HG03103 (cell line): ENCODE measurements around the gene ZSWIM8.
A peak's percentile ranks its signal among the peaks of the same experiment; 100 is the strongest.
"Not testable (repeated sequence)": the region's sequence is repeated elsewhere in the genome, so short reads cannot be mapped to it uniquely, and the experiment has no call there.

Experiments
- ATAC-seq: cut with Tn5 transposase; IDR thresholded peaks from one replicate; pipeline ENCODE4 v1.9.1; 2021; ENCODE audit warnings: low read depth; ENCODE audit not compliant: unreplicated experiment

ZSWIM8 gene

DNA sequence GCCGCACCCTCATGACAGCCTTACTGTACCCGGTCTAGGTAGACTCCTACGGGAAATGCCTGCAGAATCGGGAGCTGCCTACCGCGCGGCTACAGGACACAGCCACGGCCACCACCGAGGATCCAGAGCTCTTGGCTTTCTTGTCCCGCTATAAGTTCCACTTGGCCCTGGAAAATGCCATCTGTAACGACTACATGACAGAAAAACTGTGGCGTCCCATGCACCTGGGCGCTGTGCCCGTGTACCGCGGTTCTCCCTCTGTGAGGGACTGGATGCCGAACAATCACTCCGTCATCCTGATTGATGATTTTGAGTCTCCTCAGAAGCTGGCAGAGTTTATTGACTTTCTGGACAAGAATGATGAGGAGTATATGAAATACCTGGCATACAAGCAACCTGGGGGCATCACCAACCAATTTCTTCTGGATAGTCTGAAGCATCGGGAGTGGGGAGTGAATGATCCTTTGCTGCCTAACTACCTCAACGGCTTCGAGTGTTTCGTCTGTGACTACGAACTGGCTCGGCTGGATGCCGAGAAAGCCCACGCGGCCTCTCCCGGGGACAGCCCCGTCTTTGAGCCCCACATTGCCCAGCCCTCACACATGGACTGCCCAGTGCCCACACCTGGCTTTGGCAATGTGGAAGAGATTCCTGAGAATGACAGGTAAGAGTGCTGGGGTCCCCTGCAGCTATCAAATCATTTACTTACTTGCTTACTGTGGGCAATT, 12.1 kb upstream of the ZSWIM8 start:
- no peak for ATAC-seq

DNA sequence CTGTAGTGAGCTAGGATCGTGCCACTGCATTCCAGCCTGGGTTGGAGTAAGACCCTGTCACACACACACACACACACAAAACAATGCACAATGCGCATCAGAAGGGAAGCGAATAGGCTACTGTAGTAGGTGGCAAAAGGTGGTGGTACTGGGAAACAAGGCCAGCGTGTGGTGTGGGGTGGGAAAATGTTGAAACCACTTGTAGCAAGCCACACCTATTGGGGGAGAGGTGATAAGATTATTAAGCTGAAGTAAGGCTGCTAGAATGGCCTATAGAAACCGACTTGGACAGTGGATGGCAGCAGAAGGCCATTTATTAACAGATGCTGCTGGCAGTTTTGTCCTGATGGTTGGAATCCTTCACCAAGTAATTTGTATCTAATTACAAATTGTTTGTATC, 10.8 kb upstream of the ZSWIM8 start:
- no peak for ATAC-seq

GRCh38 chr10:73779018-73779417, 6.4 kb upstream of the ZSWIM8 start:
- no peak for ATAC-seq

- ATAC-seq: no peak
These were observed 5.7 kb upstream of the ZSWIM8 start for GRCh38 chr10:73779539-73780197.

DNA sequence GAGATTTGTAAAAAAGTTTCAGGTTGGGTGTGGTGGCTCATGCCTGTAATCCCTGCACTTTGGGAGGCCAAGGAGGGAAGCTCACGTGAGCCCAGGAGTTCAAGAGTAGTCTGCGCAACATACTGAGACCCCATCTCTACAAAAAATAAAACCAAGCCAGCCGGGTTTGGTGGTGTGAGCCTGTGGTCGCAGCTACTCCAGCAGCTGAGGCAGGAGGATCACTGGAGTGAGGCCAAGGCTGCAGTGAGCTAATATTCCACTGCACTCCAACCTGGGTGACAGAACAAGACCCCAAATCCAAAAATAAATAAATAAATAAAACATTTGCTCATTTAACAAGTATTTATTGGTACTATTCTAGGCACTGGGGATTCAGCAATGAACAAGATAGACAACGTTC, 5.1 kb upstream of the ZSWIM8 start:
- ATAC-seq: no peak

DNA sequence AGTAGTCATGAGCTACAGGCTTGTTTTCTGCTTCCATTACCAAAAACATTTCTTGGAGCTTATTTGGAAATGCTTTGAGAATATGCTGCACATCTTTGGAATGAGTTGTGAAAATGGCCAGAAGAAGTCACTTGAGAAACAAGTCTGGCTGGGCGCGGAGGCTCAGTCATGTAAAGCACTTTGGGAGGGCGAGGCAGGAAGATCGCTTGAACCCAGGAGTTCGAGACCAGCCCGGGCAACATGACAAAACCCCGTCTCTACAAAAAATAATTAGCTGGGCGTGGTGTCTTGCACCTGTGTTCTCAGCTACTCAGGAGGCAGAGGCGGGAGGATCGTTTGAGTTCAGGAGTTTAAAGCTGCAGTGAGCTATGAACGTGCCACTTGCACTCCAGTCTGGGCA, 4.4 kb upstream of the ZSWIM8 start:
- ATAC-seq: no peak

DNA sequence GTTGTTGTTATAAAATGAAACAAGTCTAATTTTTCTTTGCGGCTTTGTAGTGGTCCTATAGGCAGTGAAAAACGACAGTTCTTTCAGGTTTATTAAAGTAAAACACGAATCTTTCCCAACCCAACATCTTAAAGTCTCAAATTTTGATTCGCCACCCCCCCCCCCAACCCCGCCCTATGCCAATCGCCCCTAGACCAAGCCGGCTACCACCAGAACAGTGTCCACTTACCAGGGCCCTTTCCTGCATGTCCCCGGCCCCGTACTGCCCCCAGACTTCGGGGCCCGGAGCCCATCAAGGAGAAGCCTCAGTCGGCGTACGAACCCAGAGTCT, 3.9 kb upstream of the ZSWIM8 start:
- ATAC-seq: no peak

- ATAC-seq: peak; percentile 48
These were observed 3.3 kb upstream of the ZSWIM8 start, which contains the start of gene CHCHD1 for GRCh38 chr10:73781879-73782748. Gene CHCHD1, plus strand, starts transcription at chr10:73782048. Its CDS starts 28 bp downstream, at chr10:73782076.

- no peak for ATAC-seq
These were observed 2.7 kb upstream of the ZSWIM8 start for GRCh38 chr10:73782749-73783085.

- no peak for ATAC-seq
These were observed 510 bp downstream of the ZSWIM8 start for GRCh38 chr10:73785721-73786511.

DNA sequence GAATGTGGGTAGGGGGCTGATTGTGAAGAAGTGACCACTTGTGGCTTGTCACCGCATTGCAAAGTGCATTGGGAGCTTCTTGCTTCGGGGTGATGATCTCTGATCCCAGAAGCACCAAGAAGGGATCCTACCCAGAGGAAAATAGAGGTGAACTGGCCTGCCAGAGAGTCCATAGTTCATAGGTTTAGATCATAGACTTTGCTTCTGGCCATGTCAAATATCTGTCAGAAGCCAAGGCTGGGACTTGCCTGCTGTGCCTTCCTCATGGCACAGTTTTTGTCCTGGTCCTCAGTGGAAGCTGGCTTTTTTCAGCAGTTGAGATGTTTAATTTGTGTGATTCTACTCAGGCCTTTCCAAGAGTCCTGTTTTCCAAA, 1.1 kb downstream of the ZSWIM8 start:
- no peak for ATAC-seq

GRCh38 chr10:73787031-73787800, 1.8 kb downstream of the ZSWIM8 start:
- not testable (repeated sequence) for ATAC-seq

DNA sequence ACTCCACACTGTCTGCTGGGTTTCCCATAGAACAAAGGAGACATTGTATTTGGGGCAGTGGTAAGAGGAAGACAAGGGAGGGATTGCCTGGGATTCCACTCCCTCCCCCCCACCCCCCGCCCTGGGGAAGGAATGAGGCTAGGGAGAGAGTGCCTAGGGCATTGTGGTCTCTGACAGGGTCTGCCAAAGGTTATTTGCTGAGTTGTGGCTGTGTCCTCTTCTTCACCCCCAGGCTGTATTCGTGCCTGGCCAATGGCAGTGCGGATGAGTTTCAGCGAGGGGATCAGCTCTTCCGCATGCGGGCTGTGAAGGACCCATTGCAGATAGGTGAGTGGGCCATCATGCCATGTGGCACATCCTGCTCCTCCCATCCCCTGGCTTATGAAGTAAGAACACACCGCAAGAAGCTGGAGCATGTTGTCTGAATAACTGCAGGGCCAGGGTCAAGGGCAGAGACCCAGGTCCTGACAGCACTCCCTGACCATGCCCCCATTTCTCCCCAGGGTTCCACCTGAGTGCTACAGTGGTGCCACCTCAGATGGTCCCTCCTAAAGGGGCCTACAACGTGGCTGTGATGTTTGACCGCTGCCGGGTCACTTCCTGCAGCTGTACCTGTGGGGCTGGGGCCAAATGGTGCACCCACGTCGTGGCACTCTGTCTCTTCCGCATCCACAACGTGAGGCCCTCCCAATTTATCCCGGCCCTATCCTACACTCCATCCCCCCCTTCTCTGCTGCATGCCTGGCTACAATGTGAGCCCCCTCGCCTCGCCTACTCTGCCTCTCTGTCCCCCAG, 3.7 kb downstream of the ZSWIM8 start:
- no peak for ATAC-seq

- ATAC-seq: no peak
These were observed 4.3 kb downstream of the ZSWIM8 start for GRCh38 chr10:73789659-73790055.

DNA sequence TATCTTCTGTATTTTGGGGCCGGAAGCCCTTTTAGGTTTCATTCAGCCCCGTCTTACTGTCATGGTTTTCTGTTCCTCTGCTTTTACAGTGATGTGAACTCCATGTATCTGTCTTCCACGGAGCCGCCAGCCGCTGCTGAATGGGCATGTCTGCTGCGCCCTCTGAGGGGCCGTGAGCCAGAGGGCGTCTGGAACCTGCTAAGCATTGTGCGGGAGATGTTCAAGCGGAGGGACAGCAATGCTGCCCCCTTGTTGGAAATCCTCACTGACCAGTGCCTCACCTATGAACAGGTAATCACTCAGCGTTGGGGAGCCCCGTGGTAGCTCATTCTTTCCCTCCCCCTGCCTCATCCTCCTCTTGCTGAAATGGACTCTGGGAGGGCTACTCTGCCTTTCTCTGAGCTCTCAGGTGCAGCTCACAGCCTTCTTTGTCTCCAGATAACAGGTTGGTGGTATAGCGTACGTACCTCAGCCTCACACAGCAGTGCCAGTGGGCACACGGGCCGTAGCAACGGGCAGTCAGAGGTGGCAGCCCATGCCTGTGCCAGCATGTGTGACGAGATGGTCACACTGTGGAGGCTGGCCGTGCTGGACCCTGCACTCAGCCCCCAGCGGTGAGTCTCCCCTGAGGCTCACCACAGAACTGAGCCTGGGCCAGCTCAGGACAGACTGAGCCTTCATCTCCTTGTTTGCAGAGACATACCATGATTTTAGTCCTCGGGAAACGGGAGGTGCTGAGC, 5.7 kb downstream of the ZSWIM8 start:
- ATAC-seq: no peak

DNA sequence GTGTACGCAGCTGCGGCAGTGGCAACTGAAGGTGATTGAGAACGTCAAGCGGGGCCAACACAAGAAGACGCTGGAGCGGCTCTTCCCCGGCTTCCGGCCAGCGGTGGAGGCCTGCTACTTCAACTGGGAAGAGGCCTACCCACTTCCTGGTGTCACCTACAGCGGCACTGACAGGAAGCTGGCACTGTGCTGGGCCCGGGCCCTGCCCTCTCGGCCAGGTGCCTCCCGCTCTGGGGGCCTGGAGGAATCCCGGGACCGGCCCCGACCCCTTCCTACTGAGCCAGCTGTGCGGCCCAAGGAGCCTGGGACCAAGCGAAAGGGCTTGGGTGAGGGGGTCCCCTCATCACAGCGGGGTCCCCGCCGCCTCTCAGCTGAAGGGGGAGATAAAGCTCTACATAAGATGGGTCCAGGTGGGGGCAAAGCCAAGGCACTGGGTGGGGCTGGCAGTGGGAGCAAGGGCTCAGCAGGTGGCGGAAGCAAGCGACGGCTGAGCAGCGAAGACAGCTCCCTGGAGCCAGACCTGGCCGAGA, 6.5 kb downstream of the ZSWIM8 start:
- no peak for ATAC-seq

- ATAC-seq: no peak
These were observed 8.1 kb downstream of the ZSWIM8 start for GRCh38 chr10:73793456-73793855.

DNA sequence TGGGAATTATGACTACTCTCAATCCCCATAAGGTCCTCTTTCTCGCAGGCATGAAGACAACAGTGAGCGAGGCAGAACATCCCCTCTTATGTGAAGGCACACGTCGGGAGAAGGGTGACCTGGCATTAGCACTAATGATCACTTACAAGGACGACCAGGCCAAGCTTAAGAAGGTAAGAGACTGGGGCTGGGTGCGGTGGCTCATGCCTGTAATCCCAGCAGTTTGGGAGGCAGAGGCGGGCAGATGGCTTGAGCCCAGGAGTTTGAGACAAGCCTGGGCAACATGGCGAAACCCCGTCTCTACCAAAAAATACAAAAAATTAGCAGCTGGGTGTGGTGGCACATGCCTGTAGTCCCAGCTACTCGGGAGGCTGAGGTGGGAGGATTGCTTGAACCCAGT, 10.1 kb downstream of the ZSWIM8 start:
- not testable (repeated sequence) for ATAC-seq
